HL-60/S4 treated with retinoic acid at 250 ng/mL for 4 days and 3 days (cell line): ENCODE data around the gene WNT4.
"Not testable (repeated sequence)": the region's sequence is repeated elsewhere in the genome, so short reads cannot be mapped to it uniquely, and the experiment has no call there.

Experiments
- in situ Hi-C: fragments of 300-500 bp; cut with MboI; formaldehyde crosslinking; loops from 2 replicates; pipeline ENCODE4 v1.7.0; 2022; ENCODE audit warnings: low sequenced_read_pairs

Gene WNT4

GRCh38 chr1:22092026-22092768 is 50.7 kb downstream of the WNT4 start:
- in situ Hi-C loops, result not testable (repeated sequence)

- in situ Hi-C loops, result no loop called here
Observed at GRCh38 chr1:22090867-22091266, 52.0 kb downstream of the WNT4 start.

- in situ Hi-C loops, result no loop called here
Observed at GRCh38 chr1:22089787-22090186, 53.1 kb downstream of the WNT4 start.

- in situ Hi-C loops, result no loop called here
Observed at GRCh38 chr1:22089134-22089571, 53.7 kb downstream of the WNT4 start.

- in situ Hi-C loops, result no loop called here
Observed at GRCh38 chr1:22088331-22088730, 54.6 kb downstream of the WNT4 start.

GRCh38 chr1:22080191-22080590 is 62.7 kb downstream of the WNT4 start:
- in situ Hi-C loops, result no loop called here

GRCh38 chr1:22078133-22078532 is 64.8 kb downstream of the WNT4 start:
- in situ Hi-C loops, result no loop called here

GRCh38 chr1:22077728-22078127 is 65.2 kb downstream of the WNT4 start:
- in situ Hi-C loops, result no loop called here

GRCh38 chr1:22076346-22076745 is 66.6 kb downstream of the WNT4 start:
- in situ Hi-C loops, result no loop called here

- in situ Hi-C loops, result no loop called here
Observed at GRCh38 chr1:22075718-22076117, 67.2 kb downstream of the WNT4 start.

- in situ Hi-C loops, result no loop called here
Observed at GRCh38 chr1:22074803-22075202, 68.1 kb downstream of the WNT4 start.

- in situ Hi-C loops, result no loop called here
Observed at GRCh38 chr1:22071511-22071910, 71.4 kb downstream of the WNT4 start.
